HG02970 (cell line): ENCODE measurements around the gene C1orf52.

ENCODE experiments used
- ATAC-seq: cut with Tn5 transposase; IDR thresholded peaks from one replicate; pipeline ENCODE4 v1.9.1; 2021; ENCODE audit warnings: mild to moderate bottlenecking, moderate library complexity, moderate number of reproducible peaks; ENCODE audit not compliant: unreplicated experiment, low FRiP score

C1orf52 gene

DNA sequence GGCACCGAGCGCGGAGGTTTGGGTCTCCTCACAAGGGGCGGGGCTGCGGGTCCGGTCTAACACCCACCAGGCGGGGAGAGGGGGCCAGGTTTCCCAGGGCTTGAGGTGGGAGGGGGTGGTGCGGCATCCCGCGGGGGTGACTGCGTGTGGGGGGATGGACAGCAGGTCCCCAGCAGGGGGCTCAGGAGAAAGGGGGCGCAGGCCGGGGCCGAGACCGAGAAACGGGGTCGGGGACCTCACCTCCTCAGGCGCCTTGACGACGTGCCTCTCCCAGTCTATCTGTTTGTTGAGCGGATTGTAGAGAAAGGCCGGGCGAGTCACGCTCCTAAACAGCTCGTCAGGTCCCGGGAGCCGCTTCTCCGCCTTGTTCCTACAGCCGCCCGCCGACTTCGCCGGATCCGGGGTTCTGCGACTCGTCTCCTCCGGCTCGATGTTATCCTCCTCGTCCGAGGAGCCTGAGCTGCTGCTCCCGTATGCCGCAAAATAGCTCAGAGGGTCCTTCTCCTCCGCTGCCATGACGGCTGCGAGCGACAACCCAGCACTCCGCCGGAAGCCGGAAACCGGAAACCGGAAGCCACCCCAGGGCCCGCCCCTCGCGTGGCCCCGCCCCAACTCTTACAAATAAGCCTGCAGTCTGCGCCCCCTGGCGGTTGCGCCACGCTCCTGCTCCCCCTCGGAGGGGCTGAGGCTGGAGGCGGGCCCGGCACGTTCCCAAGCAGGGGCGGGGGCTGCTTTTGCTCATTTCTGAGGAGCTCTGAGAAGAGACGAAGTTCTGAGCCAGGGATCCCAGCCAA, at the start of gene C1orf52:
Gene C1orf52, minus strand, starts transcription at position 545 of the 794 bp plus-strand sequence. Its CDS starts 29 bp downstream, at position 516.
- ATAC-seq: peak; percentile 98

DNA sequence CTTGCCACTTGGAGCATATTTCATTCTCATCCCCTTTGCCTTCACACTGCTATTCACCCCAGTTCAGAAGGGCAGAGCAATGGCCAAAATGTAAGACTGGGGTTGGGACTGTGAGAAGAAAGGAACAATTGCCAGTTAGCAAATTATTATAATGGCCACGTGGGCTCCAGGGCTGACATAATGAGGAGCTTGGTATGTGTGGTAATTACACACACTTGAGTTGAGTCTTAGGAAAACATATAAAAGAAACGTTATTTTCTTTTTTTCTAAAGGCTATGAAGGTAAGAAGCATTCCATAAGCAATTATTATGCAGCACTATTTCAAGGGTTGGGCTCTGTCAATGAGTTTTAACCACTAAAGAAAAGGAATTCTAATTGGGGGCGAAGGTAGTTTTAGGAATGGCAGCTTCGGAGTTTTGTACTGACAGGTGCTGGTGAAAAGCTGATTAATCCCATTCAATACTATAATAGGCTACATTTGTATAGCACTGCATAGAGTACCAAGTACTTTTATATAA, 49.4 kb upstream of the C1orf52 start:
- no peak for ATAC-seq

DNA sequence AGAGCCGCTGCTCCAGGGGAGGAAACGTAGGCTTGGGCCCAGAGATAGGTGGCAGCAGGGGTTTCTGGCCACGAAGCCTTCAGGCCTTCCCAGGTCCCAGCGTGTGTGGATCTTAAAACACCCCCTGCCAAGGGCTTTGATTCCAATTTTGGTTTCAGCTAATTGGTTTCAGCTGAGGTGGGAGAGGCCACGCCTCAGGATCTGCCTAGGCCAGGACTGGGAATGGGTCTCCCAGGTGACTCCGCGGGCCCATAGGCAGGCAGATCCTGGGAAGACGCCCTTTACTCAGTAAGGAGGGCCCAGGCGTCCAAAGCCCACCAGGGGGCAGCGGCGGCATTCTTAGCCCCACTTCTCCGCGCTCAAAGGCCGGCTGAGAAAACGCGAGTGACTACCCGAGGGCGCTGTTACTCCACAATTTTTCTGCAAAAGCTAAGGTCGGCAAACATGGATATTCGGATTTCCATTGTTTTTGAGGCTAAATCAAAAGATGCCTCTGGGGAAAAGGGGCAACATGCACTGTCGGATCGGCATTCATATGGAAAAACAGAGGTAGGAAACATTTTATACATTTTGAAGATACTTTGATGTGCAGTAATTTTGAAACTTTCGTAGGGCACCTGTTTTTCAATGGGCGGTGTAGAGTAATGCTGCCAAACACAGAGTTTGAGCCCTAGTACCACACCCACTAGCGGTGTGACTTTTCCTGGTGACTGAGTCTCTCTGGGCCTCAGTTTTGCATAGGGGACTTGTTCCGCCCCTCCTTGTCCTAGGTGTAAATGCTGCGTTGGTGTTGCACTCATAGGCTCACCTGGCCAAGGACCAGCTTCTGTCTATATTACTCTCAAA, 48.7 kb upstream of the C1orf52 start:
- peak; percentile 85 for ATAC-seq

DNA sequence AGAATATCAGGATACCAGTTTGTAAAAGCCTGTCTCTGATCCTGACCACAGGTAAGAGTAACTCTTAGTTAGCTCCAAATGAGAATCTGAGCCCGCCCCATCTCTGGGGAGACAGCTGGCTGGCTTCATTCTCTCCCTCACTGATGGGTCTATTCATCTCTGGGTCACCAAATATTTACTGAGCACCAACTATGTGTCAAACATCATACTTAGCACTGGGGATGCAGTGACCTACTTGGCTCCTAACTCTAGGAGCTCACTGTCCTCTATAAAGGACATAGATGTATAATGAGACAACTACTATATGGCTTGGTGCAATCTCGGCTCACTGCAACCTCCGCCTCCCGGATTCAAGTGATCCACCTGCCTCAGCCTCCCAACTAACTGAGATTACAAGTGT, 46.8 kb upstream of the C1orf52 start:
- no peak for ATAC-seq

DNA sequence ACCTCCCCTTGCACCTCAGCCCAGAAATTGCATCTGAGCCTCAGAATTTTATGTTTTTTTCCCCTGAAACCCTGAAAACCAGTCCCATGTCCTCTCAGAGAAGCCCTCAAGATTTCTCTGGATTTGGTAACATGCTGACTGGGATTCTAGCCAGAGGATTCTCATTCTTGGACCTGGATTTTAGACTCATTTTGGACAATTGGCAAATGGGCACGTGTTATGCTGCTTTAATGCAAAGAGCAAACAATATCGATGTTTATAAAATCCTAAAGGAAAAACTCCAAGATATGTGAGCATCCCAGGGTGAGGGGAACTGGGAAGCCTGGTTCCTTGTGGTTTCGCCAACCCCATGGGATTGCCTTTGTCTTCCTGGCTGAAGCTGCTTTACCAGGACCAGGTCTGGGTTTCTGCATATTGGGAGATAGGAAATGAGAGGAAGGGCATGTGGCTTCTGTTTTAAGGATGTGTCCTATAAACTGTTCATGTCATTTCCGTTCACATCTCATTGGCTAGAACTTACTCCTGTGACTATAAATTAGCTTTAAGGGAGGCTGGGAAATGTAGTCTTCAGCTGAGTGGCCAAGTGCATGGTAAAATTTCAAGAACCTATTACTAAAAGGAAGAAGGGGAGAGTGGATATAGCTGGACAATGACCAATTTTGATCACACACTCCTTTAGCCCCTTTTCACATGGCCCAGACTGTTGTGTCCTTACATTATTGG, 44.1 kb upstream of the C1orf52 start:
- ATAC-seq: no peak

DNA sequence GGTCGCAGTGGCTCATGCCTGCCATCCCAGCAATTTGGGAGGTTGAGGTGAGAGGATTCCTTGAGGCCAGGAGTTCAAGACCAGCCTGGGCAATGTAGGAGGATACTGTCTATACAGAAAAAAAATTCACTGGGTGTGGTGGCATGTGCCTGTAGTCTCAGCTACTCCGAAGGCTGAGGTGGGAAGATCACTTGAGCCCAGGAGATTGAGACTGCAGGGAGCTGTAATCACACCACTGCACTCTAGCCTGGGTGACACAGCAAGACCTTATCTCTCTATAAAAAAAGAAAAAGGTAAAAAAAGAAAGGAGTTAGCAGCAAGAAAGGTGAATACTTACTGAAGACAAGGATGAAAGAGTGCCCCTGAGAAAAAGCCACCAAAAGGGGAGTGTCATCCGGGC, 40.7 kb upstream of the C1orf52 start:
- ATAC-seq: no peak

DNA sequence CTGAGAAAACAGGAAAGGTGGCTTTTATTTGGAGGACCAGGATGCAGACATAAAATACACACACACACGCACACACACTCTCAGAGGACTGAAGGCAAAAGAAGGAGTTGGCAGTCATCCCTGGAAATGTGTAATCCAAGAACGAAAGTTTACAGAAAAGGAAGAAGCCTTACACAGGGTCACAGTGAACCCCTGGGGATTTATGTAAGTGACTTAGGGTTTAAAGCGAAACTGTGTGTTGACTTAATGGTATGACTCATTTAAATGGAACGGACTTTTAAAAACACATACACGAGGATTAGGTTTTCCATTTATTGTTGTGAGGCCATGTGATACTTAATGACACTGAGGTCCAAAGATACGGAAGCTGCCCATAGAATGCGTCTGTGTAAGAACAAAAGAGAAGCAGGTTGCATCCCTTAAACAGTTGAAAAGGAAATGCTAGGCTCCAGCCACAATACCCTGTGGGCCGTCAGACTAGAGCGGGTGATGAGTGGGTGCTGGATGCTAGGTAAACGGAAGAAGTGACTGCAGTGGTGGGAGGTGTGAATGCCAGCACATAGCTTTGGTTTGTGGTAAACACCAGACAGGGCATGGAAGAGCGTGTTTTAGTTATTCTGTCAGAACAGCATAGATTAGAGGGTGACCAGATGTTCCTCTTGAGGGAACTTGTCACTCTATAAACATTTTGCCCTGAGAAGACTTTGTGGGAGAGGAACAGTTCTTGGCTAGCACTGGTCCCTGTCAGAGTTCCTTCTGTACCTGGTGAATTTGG, 38.6 kb upstream of the C1orf52 start:
- ATAC-seq: peak; percentile 84

DNA sequence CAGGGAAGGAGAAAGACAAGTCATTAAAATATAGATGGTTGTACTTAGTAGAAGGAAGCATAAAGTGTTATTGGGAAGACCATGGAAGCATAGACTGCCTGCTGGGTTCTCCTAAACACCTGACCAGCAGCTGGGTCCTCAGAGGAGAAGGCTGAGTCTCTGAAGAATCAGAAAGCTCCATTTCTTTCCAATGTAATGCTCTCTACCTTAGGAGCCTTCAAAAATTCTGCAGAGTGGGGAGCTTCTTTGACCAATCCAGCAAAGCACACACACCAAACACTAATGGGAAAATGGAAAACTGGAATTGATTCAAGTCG, 38.0 kb upstream of the C1orf52 start:
- no peak for ATAC-seq

DNA sequence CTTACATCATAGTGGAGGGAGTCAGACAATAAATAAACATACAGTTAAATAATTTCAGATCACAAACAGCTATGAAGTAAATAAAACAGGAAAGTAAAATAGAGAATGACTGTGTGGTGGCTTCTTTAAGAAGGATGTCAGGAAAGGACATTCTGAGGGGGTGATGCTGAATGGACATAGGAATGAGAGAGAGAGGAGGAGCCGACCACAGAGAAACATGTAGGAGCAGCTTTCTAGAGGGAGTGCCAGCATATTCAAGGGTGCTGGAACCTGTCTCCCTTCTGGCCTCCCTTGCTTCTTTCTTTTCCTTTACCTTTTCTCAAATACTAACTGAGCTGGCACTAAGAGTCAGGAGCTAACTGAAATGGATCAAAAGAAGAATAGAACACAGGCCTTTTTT, 37.5 kb upstream of the C1orf52 start:
- no peak for ATAC-seq

DNA sequence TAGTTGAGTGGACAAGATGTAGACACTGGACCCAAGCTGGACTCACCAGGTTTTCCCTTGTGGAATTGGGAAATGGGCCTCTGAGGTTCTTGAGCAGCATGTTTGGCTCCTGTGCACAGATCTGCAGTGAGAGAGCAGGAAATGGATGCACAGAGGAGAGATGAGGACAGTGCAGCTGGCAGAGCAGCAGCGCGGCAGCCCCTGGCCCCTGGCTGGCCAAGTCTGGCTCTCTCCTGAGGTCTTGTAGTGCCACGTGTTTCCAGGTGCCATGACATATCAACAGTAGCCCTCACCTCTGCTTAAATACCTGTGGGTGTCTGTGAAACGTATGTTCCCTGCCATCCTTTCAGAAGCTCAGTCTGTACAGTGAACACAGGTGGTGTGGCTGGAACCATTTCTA, 36.2 kb upstream of the C1orf52 start:
- ATAC-seq: no peak

DNA sequence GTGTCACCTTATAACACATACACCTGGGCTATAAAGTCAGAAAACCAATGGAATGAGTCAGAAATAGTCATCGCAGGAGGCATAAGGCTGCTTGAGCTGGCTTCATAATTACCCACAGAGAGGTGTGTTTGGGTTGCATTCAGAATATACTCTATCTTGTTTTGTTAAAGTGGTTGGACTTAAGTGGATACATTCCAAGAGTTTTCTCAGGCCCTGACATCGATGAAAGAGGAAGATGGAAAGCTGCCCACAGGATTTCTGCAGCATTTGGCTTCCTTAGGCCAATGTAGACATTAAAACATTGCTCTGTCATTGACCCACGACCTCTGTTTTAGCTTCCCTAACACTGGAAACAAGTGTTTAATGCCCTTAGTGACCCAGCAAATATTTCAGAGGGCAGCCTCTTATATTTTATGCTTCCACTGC, 35.6 kb upstream of the C1orf52 start:
- ATAC-seq: no peak

DNA sequence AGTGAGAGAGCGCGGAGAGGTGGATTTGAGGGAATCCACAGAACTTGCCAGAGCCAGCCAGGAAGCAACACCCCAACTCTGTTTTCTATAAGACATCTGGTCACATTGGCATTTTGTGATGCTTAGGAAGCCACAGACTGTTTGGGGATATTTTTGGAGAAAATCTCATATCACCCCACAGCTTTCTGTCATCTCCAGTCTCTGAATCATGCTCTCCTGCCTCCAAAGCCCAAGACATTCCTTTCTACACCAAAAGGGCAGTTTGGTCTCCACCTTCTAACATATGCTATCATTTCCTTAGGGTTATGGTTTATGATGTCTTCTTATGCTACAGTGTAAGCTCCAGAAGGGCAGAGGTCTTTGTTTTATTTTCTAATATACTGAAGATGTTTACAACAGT, 31.4 kb upstream of the C1orf52 start:
- ATAC-seq: no peak

DNA sequence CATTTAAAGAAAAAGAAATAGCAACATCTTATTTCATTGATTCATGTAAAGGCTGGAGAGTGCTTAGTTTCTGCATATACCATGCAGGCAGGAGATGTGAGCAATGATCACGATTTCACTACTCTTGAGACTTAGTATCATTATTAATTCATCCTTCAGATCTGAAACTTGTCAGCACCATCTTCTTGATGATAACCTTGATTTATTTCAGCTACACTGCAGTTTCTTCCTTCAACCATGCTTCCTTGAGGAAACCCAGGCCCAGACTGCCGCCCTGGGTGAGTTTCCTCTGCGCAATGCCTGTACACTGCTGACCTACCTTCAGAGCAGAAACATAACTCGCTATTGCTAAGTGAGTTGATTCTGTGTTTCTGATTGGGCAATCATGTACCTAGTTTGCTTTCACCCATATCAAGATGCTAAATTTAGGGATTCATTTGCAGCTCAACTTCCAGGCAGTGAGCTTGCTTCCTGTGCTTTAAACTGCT, 30.4 kb upstream of the C1orf52 start:
- ATAC-seq: no peak

DNA sequence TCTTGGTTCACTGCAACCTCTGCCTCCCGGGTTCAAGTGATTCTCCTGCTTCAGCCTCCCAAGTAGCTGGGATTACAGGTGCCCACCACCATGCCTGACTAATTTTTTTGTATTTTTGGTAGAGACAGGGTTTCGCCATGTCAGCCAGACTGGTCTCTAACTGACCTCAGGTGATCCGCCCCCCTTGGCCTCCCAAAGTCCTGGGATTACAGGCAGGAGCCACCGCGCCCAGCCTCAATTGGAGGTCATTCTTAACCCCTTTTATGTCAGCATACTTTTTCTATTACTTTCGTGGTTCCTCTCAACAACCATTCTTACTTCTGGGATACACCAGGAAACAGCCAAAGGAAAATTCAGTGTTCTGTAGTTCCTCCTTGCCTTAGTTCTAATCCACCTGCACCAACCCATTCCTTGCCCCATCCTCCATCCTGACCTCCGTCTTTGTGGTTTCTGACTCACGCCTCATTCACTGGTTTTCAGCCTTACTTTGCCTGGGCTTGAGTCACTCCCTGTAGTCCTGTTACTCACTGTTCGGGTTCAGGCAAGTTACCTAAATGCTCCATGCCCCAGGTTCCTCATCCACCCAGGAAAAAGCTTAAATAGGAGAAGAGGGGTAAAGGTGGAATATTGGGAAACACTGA, 29.9 kb upstream of the C1orf52 start:
- ATAC-seq: no peak

DNA sequence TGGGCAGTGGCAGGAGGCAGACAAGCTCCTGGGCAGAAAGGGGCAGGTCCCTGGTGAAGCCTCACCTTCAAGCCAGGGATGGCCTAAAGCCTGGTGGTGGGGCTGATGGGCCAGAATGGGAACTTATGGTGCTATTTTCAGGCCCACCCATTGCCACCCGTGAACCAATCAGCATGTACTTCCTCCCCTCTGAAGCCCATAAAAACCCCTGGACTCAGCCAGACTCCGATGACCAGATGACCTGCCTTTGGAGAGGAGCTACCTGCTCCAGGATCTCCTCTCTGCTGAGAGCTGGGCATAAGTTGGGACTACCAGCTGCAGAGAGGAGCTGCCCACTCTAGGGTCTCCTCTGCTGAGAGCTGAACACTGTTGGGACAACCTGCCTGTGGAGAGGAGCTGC, 24.7 kb upstream of the C1orf52 start:
- ATAC-seq: no peak

DNA sequence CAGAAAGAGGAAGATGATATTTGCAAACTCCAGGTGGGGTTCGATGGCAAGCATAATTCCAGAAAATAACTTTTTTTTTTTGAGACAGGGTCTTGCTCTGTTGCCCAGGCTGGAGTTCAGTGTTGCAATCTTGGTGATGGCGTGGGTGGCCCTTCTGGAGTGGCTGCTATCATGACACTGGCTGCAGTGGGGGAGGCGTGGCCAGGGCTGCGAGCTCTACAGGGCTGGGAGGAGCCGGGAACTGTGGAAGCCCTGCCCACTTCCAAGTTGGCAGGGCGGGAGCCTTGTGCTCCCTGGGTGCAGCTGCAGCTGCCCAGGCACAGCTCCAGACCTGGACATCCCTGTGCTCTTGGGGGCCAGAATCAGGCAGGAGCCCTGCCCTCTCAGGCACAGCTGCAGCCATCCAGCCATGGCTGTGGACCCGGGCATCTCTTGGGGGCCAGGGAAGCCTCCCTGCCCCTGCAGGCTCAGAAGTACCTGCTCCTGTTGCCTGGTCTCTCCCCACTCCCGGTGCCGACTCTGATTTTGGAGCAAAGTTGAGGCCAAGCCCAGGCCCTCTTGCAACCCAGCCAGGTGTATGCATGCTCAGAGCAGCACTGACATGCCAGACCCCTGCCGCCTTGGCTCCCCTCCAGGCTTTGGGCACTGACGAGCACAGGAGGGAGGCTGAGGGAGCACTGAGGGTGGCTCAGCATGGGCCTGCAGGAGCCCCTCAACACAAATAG, 24.2 kb upstream of the C1orf52 start:
- ATAC-seq: no peak

DNA sequence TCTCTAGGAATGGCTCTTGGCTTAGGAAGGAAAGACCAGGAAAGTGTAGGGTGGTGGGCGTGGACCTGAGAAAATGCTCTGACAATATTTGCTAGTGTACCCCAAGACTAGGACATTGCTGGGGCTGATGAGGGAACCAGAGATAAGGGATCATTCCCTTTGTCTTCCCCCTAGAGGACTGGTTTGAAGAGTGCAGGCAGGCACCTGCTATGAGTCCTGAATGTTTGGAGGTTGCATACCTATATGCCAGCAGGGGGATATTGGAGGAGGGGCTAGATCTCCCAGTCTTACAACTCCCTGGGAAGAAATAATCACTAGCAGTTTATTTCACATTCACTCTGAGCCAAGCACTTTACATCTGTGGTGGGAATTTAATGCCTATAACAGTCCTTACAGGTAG, 23.0 kb upstream of the C1orf52 start:
- ATAC-seq: no peak

DNA sequence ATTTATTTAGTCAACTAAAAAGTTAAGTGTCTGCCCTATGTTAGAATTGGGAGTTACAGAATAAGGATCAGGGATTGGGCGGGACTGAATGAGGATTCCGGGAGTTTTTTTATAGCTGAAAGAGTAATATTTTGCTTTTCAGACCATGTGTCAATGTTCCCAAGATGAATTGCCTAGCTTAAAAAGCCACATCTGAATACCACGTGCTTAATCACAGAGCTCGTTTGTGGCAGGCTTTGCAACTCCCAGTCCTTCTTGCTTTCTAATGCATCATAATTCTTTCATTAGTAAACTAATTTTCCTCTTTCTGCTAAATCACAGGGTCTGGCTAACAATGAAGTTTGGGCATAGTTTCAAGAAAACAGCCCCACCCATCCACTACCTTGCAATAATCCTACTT, 21.2 kb upstream of the C1orf52 start:
- ATAC-seq: no peak
